ENCODE measurements around the gene PRDM12.

Gene PRDM12

GRCh38 chr9:130635721-130636647 lies 28.4 kb upstream of the PRDM12 start:
- Histone ChIP-seq H3K4me1 (ENCODE audit: control insufficient read depth in 1 of 2, insufficient read depth in 2 of 2, low read length in 2 of 2) (no peaks in the 10 kb centered on the region), H3K9me3 (ENCODE audit: control insufficient read depth in 1 of 2, low read length in 2 of 2) (no peaks in the 10 kb centered on the region), H3K9ac (ENCODE audit: low read depth in 1 of 2, low read length in 2 of 2) (no peak overlapping the region), H3K36me3 (ENCODE audit: control insufficient read depth in 1 of 2, insufficient read depth in 2 of 2, low read length in 2 of 2) (peaks cover 28 to 62% of the 10 kb centered on the region in 2 donors), H3K4me3 (ENCODE audit: low read depth in 1 of 2, low read length in 2 of 2) (no peak overlapping the region), H3K27me3 (ENCODE audit: control insufficient read depth in 1 of 2, insufficient read depth in 2 of 2, low read length in 2 of 2) (no peaks in the 10 kb centered on the region), H3K27ac (ENCODE audit: low read depth, low read length) (no peak overlapping the region)

GRCh38 chr9:130636648-130637020 lies 27.8 kb upstream of the PRDM12 start:
- H3K9me3 ChIP-seq (ENCODE audit: control insufficient read depth in 1 of 2, low read length in 2 of 2) = no peaks in the 10 kb centered on the region
- peaks cover 22 to 56% of the 10 kb centered on the region in 2 donors for H3K36me3 ChIP-seq (ENCODE audit: control insufficient read depth in 1 of 2, insufficient read depth in 2 of 2, low read length in 2 of 2)
- H3K4me1 ChIP-seq (ENCODE audit: control insufficient read depth in 1 of 2, insufficient read depth in 2 of 2, low read length in 2 of 2) = no peaks in the 10 kb centered on the region
- no peak overlapping the region for H3K27ac ChIP-seq (ENCODE audit: low read depth, low read length)
- no peak overlapping the region for H3K4me3 ChIP-seq (ENCODE audit: low read depth in 1 of 2, low read length in 2 of 2)
- no peak overlapping the region for H3K9ac ChIP-seq (ENCODE audit: low read depth in 1 of 2, low read length in 2 of 2)
- no peaks in the 10 kb centered on the region for H3K27me3 ChIP-seq (ENCODE audit: control insufficient read depth in 1 of 2, insufficient read depth in 2 of 2, low read length in 2 of 2)

- Histone ChIP-seq H3K4me3 (ENCODE audit: low read depth in 1 of 2, low read length in 2 of 2) (no peak overlapping the region), H3K9me3 (ENCODE audit: control insufficient read depth in 1 of 2, low read length in 2 of 2) (no peaks in the 10 kb centered on the region), H3K36me3 (ENCODE audit: control insufficient read depth in 1 of 2, insufficient read depth in 2 of 2, low read length in 2 of 2) (peaks cover 11 to 38% of the 10 kb centered on the region in 2 donors), H3K9ac (ENCODE audit: low read depth in 1 of 2, low read length in 2 of 2) (no peak overlapping the region), H3K27me3 (ENCODE audit: control insufficient read depth in 1 of 2, insufficient read depth in 2 of 2, low read length in 2 of 2) (no peaks in the 10 kb centered on the region), H3K4me1 (ENCODE audit: control insufficient read depth in 1 of 2, insufficient read depth in 2 of 2, low read length in 2 of 2) (no peaks in the 10 kb centered on the region), H3K27ac (ENCODE audit: low read depth, low read length) (no peak overlapping the region)
Measured at GRCh38 chr9:130638284-130639123, 25.9 kb upstream of the PRDM12 start.

DNA sequence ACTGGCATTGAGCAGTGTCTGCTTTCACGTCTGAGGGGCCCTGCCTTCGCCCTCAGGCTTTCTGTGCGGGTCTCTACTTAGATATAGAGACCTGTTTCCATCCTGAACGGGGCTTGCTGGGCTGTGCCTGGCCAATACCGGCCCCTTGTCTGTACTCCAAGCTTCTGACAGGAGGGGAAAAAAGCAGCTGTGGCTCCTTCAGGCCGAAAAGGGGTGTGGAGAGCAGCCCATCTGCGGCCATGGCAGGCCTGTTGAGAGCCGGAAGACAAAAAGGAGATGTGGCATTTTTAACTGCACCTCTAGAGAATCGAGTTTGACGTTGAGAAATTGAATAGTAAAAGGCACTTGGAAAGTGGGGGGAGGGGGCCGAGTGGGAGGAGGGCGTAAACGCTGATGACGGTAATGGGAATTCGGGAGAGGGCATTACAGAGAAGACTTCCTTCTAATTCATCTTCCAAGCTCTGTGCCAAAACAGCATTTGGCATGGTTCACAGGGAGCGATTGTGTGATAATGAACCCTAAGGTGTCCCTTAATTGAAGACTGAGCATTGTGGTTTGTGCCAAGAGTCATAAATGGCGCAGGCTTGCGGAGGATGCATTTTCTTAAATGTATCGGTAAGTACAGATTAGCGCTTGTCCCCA lies 25.1 kb upstream of the PRDM12 start:
- H3K27me3 ChIP-seq (ENCODE audit: control insufficient read depth in 1 of 2, insufficient read depth in 2 of 2, low read length in 2 of 2) = no peaks in the 10 kb centered on the region
- no peak overlapping the region for H3K4me3 ChIP-seq (ENCODE audit: low read depth in 1 of 2, low read length in 2 of 2)
- no peaks in the 10 kb centered on the region for H3K9me3 ChIP-seq (ENCODE audit: control insufficient read depth in 1 of 2, low read length in 2 of 2)
- no peaks in the 10 kb centered on the region for H3K4me1 ChIP-seq (ENCODE audit: control insufficient read depth in 1 of 2, insufficient read depth in 2 of 2, low read length in 2 of 2)
- no peak overlapping the region for H3K27ac ChIP-seq (ENCODE audit: low read depth, low read length)
- peaks cover 11 to 31% of the 10 kb centered on the region in 2 donors for H3K36me3 ChIP-seq (ENCODE audit: control insufficient read depth in 1 of 2, insufficient read depth in 2 of 2, low read length in 2 of 2)
- no peak overlapping the region for H3K9ac ChIP-seq (ENCODE audit: low read depth in 1 of 2, low read length in 2 of 2)

GRCh38 chr9:130639866-130640555 lies 24.4 kb upstream of the PRDM12 start:
- no peaks in the 10 kb centered on the region for H3K27me3 ChIP-seq (ENCODE audit: control insufficient read depth in 1 of 2, insufficient read depth in 2 of 2, low read length in 2 of 2)
- no peak overlapping the region for H3K4me3 ChIP-seq (ENCODE audit: low read depth in 1 of 2, low read length in 2 of 2)

DNA sequence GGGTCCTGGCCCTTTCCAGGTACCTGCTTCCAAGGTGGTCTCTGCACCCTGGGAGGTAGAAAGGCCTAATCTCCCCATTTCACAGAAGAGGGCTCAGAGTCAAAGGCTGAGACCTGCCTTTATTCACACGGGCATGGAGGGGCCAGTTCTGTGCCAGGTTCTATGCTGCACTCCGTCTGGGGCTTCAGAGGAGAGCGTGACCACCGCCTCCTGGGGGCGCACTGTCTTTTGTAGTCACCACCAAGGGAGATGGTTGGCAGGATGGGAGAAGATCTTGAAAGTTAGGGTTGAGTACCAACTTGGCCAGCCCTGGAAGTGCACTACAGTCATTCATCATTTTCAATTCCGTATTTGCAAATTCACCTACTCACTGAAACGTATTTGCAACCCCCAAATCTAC lies 23.7 kb upstream of the PRDM12 start:
- no peak overlapping the region for H3K9ac ChIP-seq (ENCODE audit: low read depth in 1 of 2, low read length in 2 of 2)
- H3K27me3 ChIP-seq (ENCODE audit: control insufficient read depth in 1 of 2, insufficient read depth in 2 of 2, low read length in 2 of 2) = no peaks in the 10 kb centered on the region
- no peaks in the 10 kb centered on the region for H3K9me3 ChIP-seq (ENCODE audit: control insufficient read depth in 1 of 2, low read length in 2 of 2)
- H3K27ac ChIP-seq (ENCODE audit: low read depth, low read length) = no peak overlapping the region
- H3K36me3 ChIP-seq (ENCODE audit: control insufficient read depth in 1 of 2, insufficient read depth in 2 of 2, low read length in 2 of 2) = peaks cover 5 to 16% of the 10 kb centered on the region in 2 donors
- H3K4me3 ChIP-seq (ENCODE audit: low read depth in 1 of 2, low read length in 2 of 2) = no peak overlapping the region
- no peaks in the 10 kb centered on the region for H3K4me1 ChIP-seq (ENCODE audit: control insufficient read depth in 1 of 2, insufficient read depth in 2 of 2, low read length in 2 of 2)

More at GRCh38 chr9:130639866-130640555, 24.4 kb upstream of the PRDM12 start:
- Histone ChIP-seq H3K36me3 (ENCODE audit: control insufficient read depth in 1 of 2, insufficient read depth in 2 of 2, low read length in 2 of 2) (peaks cover 9 to 23% of the 10 kb centered on the region in 2 donors), H3K9me3 (ENCODE audit: control insufficient read depth in 1 of 2, low read length in 2 of 2) (no peaks in the 10 kb centered on the region), H3K9ac (ENCODE audit: low read depth in 1 of 2, low read length in 2 of 2) (no peak overlapping the region), H3K4me1 (ENCODE audit: control insufficient read depth in 1 of 2, insufficient read depth in 2 of 2, low read length in 2 of 2) (no peaks in the 10 kb centered on the region), H3K27ac (ENCODE audit: low read depth, low read length) (no peak overlapping the region)

- peaks cover 0 to 4% of the 10 kb centered on the region in 2 donors for H3K27me3 ChIP-seq (ENCODE audit: control insufficient read depth in 1 of 2, insufficient read depth in 2 of 2, low read length in 2 of 2)
- no peaks in the 10 kb centered on the region for H3K4me1 ChIP-seq (ENCODE audit: control insufficient read depth in 1 of 2, insufficient read depth in 2 of 2, low read length in 2 of 2)
- H3K9ac ChIP-seq (ENCODE audit: low read depth in 1 of 2, low read length in 2 of 2) = no peak overlapping the region
- H3K4me3 ChIP-seq (ENCODE audit: low read depth in 1 of 2, low read length in 2 of 2) = no peak overlapping the region
- no peak overlapping the region for H3K27ac ChIP-seq (ENCODE audit: low read depth, low read length)
- no peaks in the 10 kb centered on the region for H3K9me3 ChIP-seq (ENCODE audit: control insufficient read depth in 1 of 2, low read length in 2 of 2)
- H3K36me3 ChIP-seq (ENCODE audit: control insufficient read depth in 1 of 2, insufficient read depth in 2 of 2, low read length in 2 of 2) = peaks cover 0 to 5% of the 10 kb centered on the region in 2 donors
Measured at GRCh38 chr9:130642926-130643325, 21.5 kb upstream of the PRDM12 start.

GRCh38 chr9:130651221-130651620 lies 13.2 kb upstream of the PRDM12 start:
- H3K4me1 ChIP-seq (ENCODE audit: control insufficient read depth in 1 of 2, insufficient read depth in 2 of 2, low read length in 2 of 2) = no peaks in the 10 kb centered on the region
- no peak overlapping the region for H3K4me3 ChIP-seq (ENCODE audit: low read depth in 1 of 2, low read length in 2 of 2)
- no peak overlapping the region for H3K27ac ChIP-seq (ENCODE audit: low read depth, low read length)
- H3K9me3 ChIP-seq (ENCODE audit: control insufficient read depth in 1 of 2, low read length in 2 of 2) = no peaks in the 10 kb centered on the region
- H3K36me3 ChIP-seq (ENCODE audit: control insufficient read depth in 1 of 2, insufficient read depth in 2 of 2, low read length in 2 of 2) = no peaks in the 10 kb centered on the region
- H3K9ac ChIP-seq (ENCODE audit: low read depth in 1 of 2, low read length in 2 of 2) = no peak overlapping the region
- peaks cover 7 to 10% of the 10 kb centered on the region in 2 donors for H3K27me3 ChIP-seq (ENCODE audit: control insufficient read depth in 1 of 2, insufficient read depth in 2 of 2, low read length in 2 of 2)

GRCh38 chr9:130651752-130652151 lies 12.6 kb upstream of the PRDM12 start:
- Histone ChIP-seq H3K4me1 (ENCODE audit: control insufficient read depth in 1 of 2, insufficient read depth in 2 of 2, low read length in 2 of 2) (no peaks in the 10 kb centered on the region), H3K36me3 (ENCODE audit: control insufficient read depth in 1 of 2, insufficient read depth in 2 of 2, low read length in 2 of 2) (no peaks in the 10 kb centered on the region), H3K27me3 (ENCODE audit: control insufficient read depth in 1 of 2, insufficient read depth in 2 of 2, low read length in 2 of 2) (peaks cover 12 to 16% of the 10 kb centered on the region in 2 donors), H3K27ac (ENCODE audit: low read depth, low read length) (no peak overlapping the region), H3K4me3 (ENCODE audit: low read depth in 1 of 2, low read length in 2 of 2) (no peak overlapping the region), H3K9ac (ENCODE audit: low read depth in 1 of 2, low read length in 2 of 2) (no peak overlapping the region), H3K9me3 (ENCODE audit: control insufficient read depth in 1 of 2, low read length in 2 of 2) (no peaks in the 10 kb centered on the region)
